SHP77 treated with DMSO at 0.1 percent for 48 hours (cell line): ENCODE measurements around the gene BCAS4.
"Not testable (repeated sequence)": the region's sequence is repeated elsewhere in the genome, so short reads cannot be mapped to it uniquely, and the experiment has no call there.

Source experiments
- DNase-seq: peaks from one replicate; lab custom pipeline; 2025; lab: John Stamatoyannopoulos, UW

The BCAS4 gene

DNA sequence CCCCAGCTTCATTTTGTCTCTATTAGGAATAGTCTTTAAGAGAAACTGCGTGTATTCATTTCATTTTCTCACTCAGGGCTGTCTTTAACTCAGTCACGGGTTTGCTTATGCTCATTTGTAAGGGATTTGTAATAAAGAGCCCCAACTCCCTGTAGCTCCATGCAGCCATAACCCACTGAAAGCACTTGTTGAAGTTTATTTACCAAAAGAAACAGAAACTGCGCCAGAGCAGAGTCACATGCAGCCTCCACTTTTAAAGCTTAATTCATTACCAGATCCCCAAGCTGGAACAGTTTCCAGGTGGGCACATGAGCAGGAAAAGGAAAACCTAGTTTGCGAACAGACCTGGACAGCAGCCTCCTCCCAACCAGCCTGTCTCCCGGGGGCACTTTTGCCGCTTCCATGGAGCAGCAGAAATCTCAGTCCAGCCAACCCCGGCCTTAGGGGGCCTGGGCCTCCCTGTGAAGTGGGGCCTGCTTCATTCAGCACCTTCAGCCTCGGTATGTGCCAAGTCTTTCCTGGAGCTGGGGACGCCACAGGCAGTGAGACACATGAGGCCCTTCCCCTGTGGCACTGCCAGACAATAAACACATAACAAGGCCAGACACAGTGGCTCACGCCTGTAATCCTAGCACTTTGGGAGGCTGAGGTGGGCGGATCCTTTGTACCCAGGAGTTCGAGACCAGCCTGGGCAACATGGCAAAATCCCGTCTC is 4.5 kb downstream of the BCAS4 start:
- DNase-seq: no peak

DNA sequence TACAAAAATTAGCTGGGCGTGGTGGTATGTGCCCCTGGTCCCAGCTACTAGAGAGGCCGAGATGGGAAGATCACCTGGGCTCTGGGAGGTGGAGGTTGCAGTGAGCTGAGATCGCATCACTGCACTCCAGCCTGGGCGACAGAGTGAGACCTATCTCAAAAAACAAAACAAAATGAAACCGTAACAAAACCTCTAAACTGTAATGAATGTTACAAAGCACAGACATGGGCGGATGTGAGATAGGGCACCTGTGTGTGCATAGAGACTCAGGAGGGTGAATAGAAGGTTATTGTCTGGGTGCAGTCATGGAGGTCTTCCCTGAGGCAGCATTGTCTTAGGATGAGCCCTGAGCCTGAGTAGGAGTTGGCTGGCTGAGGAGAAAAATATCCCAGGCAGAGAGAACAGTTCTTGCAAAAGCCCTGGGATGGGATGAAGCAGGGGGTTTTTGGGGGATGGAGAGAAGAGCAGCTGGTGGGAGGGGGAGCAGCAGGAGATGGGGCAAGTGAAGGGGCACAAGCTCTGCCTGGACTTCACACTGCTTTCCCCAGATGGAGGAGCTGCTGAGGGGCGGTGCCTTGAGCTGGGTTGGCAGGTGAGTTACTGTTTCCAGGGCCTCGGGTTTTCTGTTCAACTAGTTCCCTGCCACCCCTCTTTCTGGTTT is 5.2 kb downstream of the BCAS4 start:
- DNase-seq: no peak

- DNase-seq: not testable (repeated sequence)
These were observed 6.3 kb downstream of the BCAS4 start for GRCh38 chr20:50800986-50801746.

GRCh38 chr20:50801747-50802125 is 6.9 kb downstream of the BCAS4 start:
- no peak for DNase-seq

DNA sequence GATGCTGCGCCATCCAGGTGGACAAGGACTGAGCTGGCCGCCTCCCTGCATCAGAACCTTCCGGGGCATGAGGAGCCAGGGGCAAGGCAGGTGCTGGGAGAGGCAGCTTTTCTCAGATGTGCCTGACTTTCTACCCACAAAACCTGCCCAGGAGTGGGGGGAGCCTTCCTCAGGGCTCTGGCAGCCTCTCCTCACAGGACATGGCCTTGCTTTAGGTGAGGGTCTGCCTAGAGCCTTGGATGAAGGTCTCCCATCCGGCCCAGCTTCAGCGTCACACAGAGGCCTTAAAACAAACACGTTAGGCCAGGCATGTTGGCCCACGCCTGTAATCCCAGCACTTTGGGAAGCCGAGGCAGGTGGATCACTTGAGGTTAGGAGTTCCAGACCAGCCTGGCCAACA is 7.4 kb downstream of the BCAS4 start:
- no peak for DNase-seq

GRCh38 chr20:50804437-50805348 is 9.8 kb downstream of the BCAS4 start:
- DNase-seq: no peak

GRCh38 chr20:50805349-50805684 is 10.5 kb downstream of the BCAS4 start:
- no peak for DNase-seq

DNA sequence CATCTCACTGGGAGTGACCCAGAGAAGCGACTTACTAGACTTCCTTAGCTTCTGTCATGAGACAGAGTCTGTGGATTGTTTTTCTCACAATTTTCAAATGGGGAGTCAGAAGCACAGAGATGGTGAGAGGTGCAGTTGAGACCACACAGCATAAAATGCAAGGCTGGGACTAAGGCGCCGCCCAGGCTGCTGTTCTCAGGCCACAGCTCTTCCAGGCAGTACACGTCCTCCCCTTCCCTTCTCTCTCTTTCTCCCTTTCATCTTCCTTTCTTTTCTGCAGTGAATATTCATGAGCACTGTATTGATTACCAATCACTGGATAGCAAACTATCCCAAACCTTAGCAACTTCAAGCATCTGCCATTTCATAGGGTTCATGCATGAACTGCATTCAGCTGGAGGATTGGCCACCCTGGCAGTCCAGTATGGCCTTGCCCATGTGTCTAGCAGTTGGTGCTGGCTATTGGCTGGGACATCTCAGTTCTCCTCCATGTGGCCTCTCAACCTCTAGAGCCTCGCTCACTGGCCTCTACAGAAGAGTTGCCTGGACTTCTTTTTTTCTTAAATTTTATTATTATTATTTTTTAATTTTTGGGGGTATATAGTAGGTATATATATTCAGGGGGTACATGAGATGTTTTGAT is 11.4 kb downstream of the BCAS4 start:
- DNase-seq: no peak

GRCh38 chr20:50810063-50810462 is 15.2 kb downstream of the BCAS4 start:
- DNase-seq: no peak

DNA sequence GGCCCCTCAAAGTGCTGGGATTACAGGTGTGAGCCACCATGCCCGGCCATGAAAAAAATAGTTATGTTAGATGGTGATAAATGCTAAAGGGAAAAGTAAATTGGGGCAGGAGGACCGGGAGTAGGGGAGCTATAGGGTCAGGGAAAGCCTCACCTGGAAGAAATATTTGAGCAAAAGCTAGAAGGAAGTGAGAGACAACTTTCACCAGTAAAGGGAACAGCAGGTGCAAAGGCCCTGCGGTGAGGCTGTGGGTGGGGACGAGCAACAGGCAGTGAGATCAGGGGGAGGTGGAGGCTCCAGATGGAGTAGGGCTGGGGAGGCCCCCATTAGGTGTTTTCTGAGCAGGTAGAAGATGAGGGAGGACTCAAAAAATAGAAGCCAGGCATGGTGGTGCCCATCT is 16.0 kb downstream of the BCAS4 start:
- no peak for DNase-seq

GRCh38 chr20:50813101-50813643 is 18.3 kb downstream of the BCAS4 start:
- DNase-seq: no peak

DNA sequence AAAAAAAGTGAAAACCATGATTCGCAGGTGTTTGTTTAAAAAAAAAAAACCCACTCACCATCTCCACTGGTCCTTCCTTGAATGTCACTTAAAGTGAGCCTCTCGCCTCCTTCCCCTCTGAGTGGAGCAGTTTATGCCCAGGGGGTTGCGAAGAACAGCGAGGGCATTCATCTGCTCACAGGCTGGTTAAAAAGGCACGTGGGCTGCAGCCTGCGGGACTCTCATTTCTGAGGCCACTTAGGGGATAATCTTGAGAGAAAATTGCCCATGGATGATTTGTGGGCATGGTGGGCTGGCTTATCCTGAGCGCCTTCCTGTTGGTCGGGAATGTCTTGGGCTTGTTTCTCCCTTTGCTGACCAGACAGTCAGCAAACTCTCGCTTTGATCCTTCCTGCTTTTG is 18.9 kb downstream of the BCAS4 start:
- DNase-seq: no peak

DNA sequence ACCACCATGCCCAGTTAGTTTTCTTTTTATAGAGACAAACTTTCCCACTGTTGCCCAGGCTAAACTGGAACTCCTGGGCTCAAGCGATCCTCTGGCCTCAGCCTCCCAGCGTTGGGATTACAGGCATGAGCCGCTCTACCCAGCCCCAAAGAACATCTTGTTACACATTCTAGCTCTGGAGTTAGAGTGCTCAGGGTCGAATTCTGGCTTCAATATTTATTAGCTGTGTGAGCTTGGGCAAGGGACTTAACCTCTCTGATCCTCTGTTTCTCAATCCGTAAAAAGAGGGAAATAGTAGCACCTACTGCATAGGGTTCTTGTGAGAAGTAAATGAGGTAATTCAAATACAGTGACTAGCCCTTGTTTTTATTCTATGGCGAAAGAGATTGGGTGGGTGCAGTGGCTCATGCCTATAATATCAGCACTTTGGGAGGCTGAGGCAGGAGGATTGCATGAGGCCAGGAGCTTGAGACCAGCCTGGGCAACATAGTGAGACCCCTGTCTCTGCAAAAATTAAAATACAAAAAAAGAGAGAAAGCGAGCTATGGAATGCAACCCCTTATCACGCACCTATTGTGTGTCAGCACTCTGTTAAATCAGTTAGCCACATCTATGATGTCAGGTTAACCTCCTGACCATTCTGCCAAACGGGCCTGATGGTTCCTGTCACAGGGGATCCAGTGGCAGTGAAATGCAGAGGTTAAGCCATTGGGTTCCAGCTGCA is 19.7 kb downstream of the BCAS4 start:
- DNase-seq: no peak

GRCh38 chr20:50815162-50815989 is 20.5 kb downstream of the BCAS4 start:
- no peak for DNase-seq

- no peak for DNase-seq
These were observed 22.9 kb downstream of the BCAS4 start for GRCh38 chr20:50817776-50818172.

- DNase-seq: no peak
These were observed 24.5 kb downstream of the BCAS4 start for GRCh38 chr20:50819349-50819748.

GRCh38 chr20:50820515-50821256 is 25.8 kb downstream of the BCAS4 start:
- no peak for DNase-seq

DNA sequence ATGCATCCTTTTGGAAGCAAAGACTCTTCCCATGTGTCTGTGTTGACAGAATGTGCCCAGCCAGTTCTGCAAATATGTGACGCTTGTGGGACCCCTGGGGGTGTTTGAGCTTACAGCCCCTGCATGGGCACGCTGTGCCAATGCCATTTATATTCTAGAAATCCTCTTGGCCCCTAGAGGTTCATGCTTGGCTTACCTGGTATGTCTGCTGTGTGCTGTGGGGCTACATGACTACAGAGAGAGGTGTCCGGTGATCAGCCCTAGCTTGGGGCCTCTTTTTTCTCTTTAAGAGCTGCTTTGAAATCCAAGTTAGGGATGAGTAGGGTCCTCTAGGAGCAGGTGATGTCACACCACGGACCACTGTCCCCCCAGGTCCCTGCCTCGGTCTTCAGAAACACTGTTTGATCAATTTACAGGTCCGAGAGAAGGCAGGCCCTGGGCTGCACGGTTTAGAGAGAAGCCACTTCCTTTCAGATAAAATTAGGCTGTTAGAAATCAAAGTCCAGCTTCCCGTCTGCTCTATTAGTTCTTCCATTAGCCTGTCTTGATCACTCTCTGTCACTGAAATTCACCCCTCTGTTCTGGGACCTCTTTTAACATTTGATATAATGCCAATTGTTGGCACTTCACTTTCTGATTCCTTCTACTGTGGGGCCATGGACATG is 26.5 kb downstream of the BCAS4 start:
- DNase-seq: no peak

DNA sequence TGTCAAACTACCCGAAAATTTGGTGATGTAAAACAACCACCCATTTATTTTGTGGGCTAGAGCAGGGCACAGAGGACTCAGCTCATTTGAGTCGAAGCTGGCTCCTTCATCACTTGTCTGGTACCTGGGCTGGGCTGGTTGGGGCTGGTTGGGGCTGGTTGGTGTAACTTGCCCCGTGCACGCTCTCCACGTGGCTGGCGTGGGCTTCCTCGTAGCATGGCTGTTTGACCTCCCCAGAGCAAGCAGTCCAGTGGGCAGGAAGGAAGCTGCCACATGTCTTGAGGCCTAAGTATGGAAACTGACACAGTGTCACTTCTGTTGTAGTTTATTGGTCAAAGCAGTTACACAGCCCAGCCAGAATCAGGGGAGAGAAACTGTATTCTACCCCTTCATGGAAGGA is 27.1 kb downstream of the BCAS4 start:
- no peak for DNase-seq
